GM12878 (cell line): ENCODE results near the gene GPR146. TPM values are rescaled to one million over a fixed set of nuclear protein-coding genes. Genes with fewer than 3 reads are reported as not detected.

ENCODE experiments used
- ATAC-seq: fragments of 200-7000 bp; cut with Tn5 transposase; 3 replicates; pipeline ENCODE4 v1.9.1; 2020; ENCODE audit warnings: mild to moderate bottlenecking, moderate library complexity
- BruUV-seq: library from RNA; stranded (reverse); fragments of 400-500 nt; replicated peaks from 2 replicates; lab custom pipeline; 2021; lab: Mats Ljungman, UMichigan
- CTCF ChIA-PET: fragments of 300-600 bp; sonication (Branson Sonifier 250); formaldehyde crosslinking; extraction: SDS; loops from one replicate; lab custom pipeline; 2021; ENCODE audit warnings: inconsistent platforms; lab: Yijun Ruan, JAX
- POLR2A ChIA-PET: fragments of 350-600 bp; formaldehyde crosslinking; extraction: SDS; loops from one replicate; lab custom pipeline; 2021; ENCODE audit warnings: inconsistent platforms; lab: Charles Lee
- RAD21 ChIA-PET: fragments of 300-600 bp; sonication (Branson Sonifier 250); formaldehyde crosslinking; loops from one replicate; lab custom pipeline; 2023; ENCODE audit warnings: antibody characterized with exemption; ENCODE audit not compliant: unreplicated experiment; lab: Charles Lee
- SMC1A ChIA-PET: fragments of 300-600 bp; sonication (Branson Sonifier 250); formaldehyde crosslinking; loops from one replicate; lab custom pipeline; 2023; ENCODE audit not compliant: unreplicated experiment, uncharacterized antibody; lab: Charles Lee
- DNase-seq: peaks from one replicate; pipeline ENCODE4 v3.0.0-alpha.2; 2011; ENCODE audit warnings: low read depth, low spot score
- FAIRE-seq: peaks from 3 replicates; lab custom pipeline; 2011; peaks lifted over from hg19 to GRCh38; lab: Jason Lieb, UNC
- H2AFZ ChIP-seq: 2 replicates; pipeline ENCODE4 v1.6.0; 2011; ENCODE audit warnings: low read depth, low read length, control low read depth; ENCODE audit not compliant: control insufficient read depth
- H3K27ac ChIP-seq: 2 replicates; pipeline ENCODE4 v1.5.1; 2011; ENCODE audit warnings: control low read depth; ENCODE audit not compliant: control insufficient read depth, insufficient read depth
- H3K27me3 ChIP-seq, 2 experiments: replicated peaks in 1 of 2; 2 replicates each; pipeline versions ENCODE4 v1.6.0 to v1.6.1; 2011; ENCODE audit warnings: low read length in 1 of 2; ENCODE audit not compliant: control insufficient read depth in 2 of 2, insufficient read depth in 2 of 2
- H3K36me3 ChIP-seq, 2 experiments: 2 replicates each; pipeline ENCODE4 v1.5.1; 2011; ENCODE audit warnings: low read length in 1 of 2; ENCODE audit not compliant: control insufficient read depth in 2 of 2, insufficient read depth in 2 of 2
- H3K4me1 ChIP-seq: 2 replicates; pipeline ENCODE4 v1.6.1; 2011; ENCODE audit warnings: mild to moderate bottlenecking, low read length, moderate library complexity, mixed read lengths; ENCODE audit not compliant: control insufficient read depth, insufficient read depth
- H3K4me2 ChIP-seq: 2 replicates; pipeline ENCODE4 v1.6.0; 2011; ENCODE audit warnings: control low read depth; ENCODE audit not compliant: control insufficient read depth, insufficient read depth
- H3K4me3 ChIP-seq: fragments of 200-600 bp; sonication (generic); 2 replicates; pipeline ENCODE4 v1.5.1; 2016
- H3K79me2 ChIP-seq: 2 replicates; pipeline ENCODE4 v1.6.0; 2011; ENCODE audit warnings: low read length; ENCODE audit not compliant: control insufficient read depth, insufficient read depth
- H3K9ac ChIP-seq: 2 replicates; pipeline ENCODE4 v1.8.0; 2011; ENCODE audit warnings: low read length, control low read depth, mixed read lengths; ENCODE audit not compliant: control insufficient read depth, insufficient read depth
- H3K9me3 ChIP-seq: replicated peaks from 3 replicates; pipeline ENCODE4 v1.5.1; 2011; ENCODE audit warnings: mild to moderate bottlenecking, low read length; ENCODE audit not compliant: control insufficient read depth, insufficient read depth
- H4K20me1 ChIP-seq: 2 replicates; pipeline ENCODE4 v1.6.0; 2011; ENCODE audit not compliant: control insufficient read depth, insufficient read depth
- EP300 ChIP-seq, 2 experiments: fragments of 150-350 bp in 1 of 2; IDR thresholded peaks; 2 replicates each; pipeline ENCODE4 v1.6.1; 2011 to 2012; ENCODE audit warnings: low read depth in 2 of 2, low read length in 2 of 2, borderline replicate concordance in 1 of 2, improper control_type of control experiment in 1 of 2, inconsistent platforms in 1 of 2; ENCODE audit not compliant: control insufficient read depth in 1 of 2
- HDAC6 ChIP-seq: fragments of 200-600 bp; sonication (generic); IDR thresholded peaks from one replicate; pipeline ENCODE4 v1.8.0; 2017; ENCODE audit warnings: antibody characterized with exemption; ENCODE audit not compliant: unreplicated experiment
- PAX5 ChIP-seq: IDR thresholded peaks from 2 replicates; pipeline ENCODE4 v1.6.1; 2011; ENCODE audit warnings: low read depth, low read length, borderline replicate concordance
- WGBS: methylation state at CpG from one replicate; pipeline ENCODE4 v1.1.6; 2016; ENCODE audit warnings: low lambda C conversion rate; ENCODE audit not compliant: insufficient replicate concordance, insufficient coverage; ENCODE audit errors: missing lambda C conversion rate; 5-methylcytosine and 5-hydroxymethylcytosine counted together
- in situ Hi-C: fragments of 300-500 bp; cut with MboI; formaldehyde crosslinking; loops from 9 replicates; pipeline ENCODE4 v1.14.3; 2018; ENCODE audit warnings: mixed read lengths
- intact Hi-C: fragments of 100-400 bp; cut with micrococcal nuclease; formaldehyde crosslinking; loops from one replicate; pipeline ENCODE4 v1.14.2; 2022; ENCODE audit not compliant: unreplicated experiment
- polyA plus RNA-seq, 11 experiments: library from polyadenylated mRNA; depleted of rRNA in 4 of 11; unstranded in 6 of 11; stranded (reverse) in 5 of 11; fragments of >200 nt; fragmentation: Nextera tagmentation in 4 of 11; fragmentation: Illumina TruSeq in 1 of 11; extraction: Ambion mirVana in 4 of 11; extraction: Trizol in 1 of 11; gene quantifications; 1 replicate in 1 of 11; 2 replicates in 10 of 11; pipeline versions ENCODE4 v1.2.1 to v1.2.3, GENCODE V29; 2011 to 2016; ENCODE audit warnings: inconsistent platforms in 2 of 11, missing spikeins in 2 of 11, low read depth in 1 of 11
- total RNA-seq, 4 experiments: library from RNA; depleted of rRNA in 3 of 4; stranded (reverse); fragments of >200 nt in 3 of 4; fragmentation: Illumina TruSeq in 1 of 4; extraction: Trizol in 1 of 4; gene quantifications; 2 replicates each; pipeline versions ENCODE4 v1.2.1 to v1.2.3, GENCODE V29; 2013 to 2021

The GPR146 gene
- total and polyA plus RNA-seq, 10 of the 15 experiments (the other 5 are each of a cell fraction or from before 2014, with no cell fraction given): 0.19 to 12.0 (median 0.54) TPM; not detected in 2

DNA sequence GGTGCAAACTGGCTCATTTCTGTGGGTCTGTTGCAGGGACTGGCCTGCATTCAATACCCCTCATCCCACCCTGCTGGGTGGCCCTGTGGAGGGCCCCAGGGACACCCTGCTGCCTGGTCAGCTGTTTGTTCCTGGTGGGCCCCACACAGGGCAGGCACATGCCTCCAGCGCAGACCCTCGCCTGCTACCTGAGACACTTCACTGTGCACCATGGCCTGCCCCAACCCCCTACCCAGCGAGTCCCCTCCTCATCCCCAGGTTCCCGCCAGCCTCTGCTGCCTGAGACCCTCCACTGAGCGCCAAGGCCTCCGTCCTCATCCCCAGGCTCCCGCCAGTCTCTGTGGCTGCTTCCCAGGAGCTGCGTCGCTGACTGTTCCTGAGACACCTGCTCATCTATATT lies 16.8 kb downstream of the GPR146 start:
- intact Hi-C loops: loop anchor here (10.0 kb wide), 1 partner anchor 156 kb away; no protein-coding TSS in a partner anchor
- H3K9ac ChIP-seq: peak overlapping the region; percentile 39; the same call in 1 of the 2 replicates

More for the DNA sequence above, 16.8 kb downstream of the GPR146 start:
- Histone ChIP-seq H3K79me2 (peaks cover 11% of the 10 kb centered on the region), H3K27me3 (no peaks in the 10 kb centered on the region), H3K4me3 (peak overlapping the region; percentile 13; the same call in 1 of the 2 replicates), H4K20me1 (no peaks in the 10 kb centered on the region), H3K9me3 (no peaks in the 10 kb centered on the region; the same call in 2 of the 3 replicates), H2AFZ (no peak overlapping the region), H3K4me1 (peaks cover 33% of the 10 kb centered on the region), H3K36me3 (peaks cover 4 to 5% of the 10 kb centered on the region in 2 experiments; a peak in 3 of 4 replicates), H3K27ac (peak overlapping the region; percentile 81), H3K4me2 (peak overlapping the region; percentile 76)
- ChIA-PET CTCF (interaction anchor here (0.8 to 9.7 kb wide), 9 partner anchors 7 to 114 kb away, joined by 3 to 77 read pairs (median 4); partner anchors contain the start of gene GPR146), SMC1A (interaction anchor here (1.5 to 3.6 kb wide), 6 partner anchors 16 to 67 kb away, joined by 3 to 28 read pairs (median 8); partner anchors contain the start of gene GPR146), POLR2A (interaction anchor here (0.6 to 3.0 kb wide), 3 partner anchors 25 to 95 kb away, joined by 4 to 40 read pairs (median 11); no protein-coding TSS in a partner anchor), RAD21 (interaction anchor here (1.1 to 3.1 kb wide), 6 partner anchors 18 to 67 kb away, joined by 3 to 12 read pairs (median 4); no protein-coding TSS in a partner anchor)
- 94% methylated on average over 9 of the region's 9 CpGs for WGBS
- DNase-seq (no peak), FAIRE-seq (no peak), ATAC-seq (no peak)
- BruUV-seq: no TSS peak
- in situ Hi-C loops: loop anchor here (5.0 kb wide), 2 partner anchors 34 to 64 kb away; no protein-coding TSS in a partner anchor
- TF ChIP-seq HDAC6: no peak
- TF ChIP-seq EP300 (IDR thresholded peaks at IDR 0.05; ENCODE audit: borderline replicate concordance in 1 of 2, control insufficient read depth in 1 of 2, low read depth in 2 of 2, low read length in 2 of 2): no peak
- TF ChIP-seq PAX5: peak; percentile 10; the same call in 1 of the 2 replicates
